Panc1 (cell line): ENCODE measurements around the gene ARHGAP23.

Experiments
- CTCF ChIP-seq: fragments of 450-650 bp; IDR thresholded peaks from 2 replicates; pipeline ENCODE4 v1.5.1; 2017; ENCODE audit warnings: mild to moderate bottlenecking
- POLR2AphosphoS5 ChIP-seq: IDR thresholded peaks from 2 replicates; pipeline ENCODE4 v1.6.1; 2012; ENCODE audit warnings: mild to moderate bottlenecking, low read depth, low read length, moderate library complexity
- REST ChIP-seq, 2 experiments: IDR thresholded peaks; 2 replicates each; pipeline ENCODE4 v1.6.1; 2011 to 2012; ENCODE audit warnings: low read depth in 2 of 2, control low read depth in 1 of 2, low read length in 1 of 2, mild to moderate bottlenecking in 1 of 2, moderate library complexity in 1 of 2; ENCODE audit not compliant: insufficient read depth in 1 of 2

GRCh38 chr17:38400286-38400685, 28.0 kb upstream of the ARHGAP23 start:
- TF ChIP-seq CTCF, result no peak
- TF ChIP-seq REST (IDR thresholded peaks at IDR 0.05; ENCODE audit: insufficient read depth in 1 of 2, low read depth in 2 of 2, low read length in 1 of 2), result no peak
- no peak for TF ChIP-seq POLR2AphosphoS5
